CD4-positive, alpha-beta T cell treated with Interleukin-6 at 100 ng/mL for 8 hours (primary cell): ENCODE measurements around the gene VSIG10L.

Experiments used
- DNase-seq: peaks from one replicate; pipeline ENCODE4 v3.0.0-alpha.2; 2020; ENCODE audit warnings: mixed read lengths, low spot score

VSIG10L gene

GRCh38 chr19:51365211-51365964 is 23.4 kb upstream of the VSIG10L start:
- no peak for DNase-seq

GRCh38 chr19:51364200-51365106 is 22.5 kb upstream of the VSIG10L start:
- no peak for DNase-seq

GRCh38 chr19:51361239-51361638 is 19.3 kb upstream of the VSIG10L start:
- no peak for DNase-seq

GRCh38 chr19:51359294-51359693 is 17.4 kb upstream of the VSIG10L start:
- no peak for DNase-seq

GRCh38 chr19:51357952-51358351 is 16.0 kb upstream of the VSIG10L start:
- no peak for DNase-seq

GRCh38 chr19:51356159-51356801 is 14.3 kb upstream of the VSIG10L start:
- no peak for DNase-seq

- peak; percentile 25 for DNase-seq
These were observed 12.8 kb upstream of the VSIG10L start for GRCh38 chr19:51354742-51355148.

- no peak for DNase-seq
These were observed 12.3 kb upstream of the VSIG10L start for GRCh38 chr19:51354103-51354741.

GRCh38 chr19:51352783-51353360 is 10.9 kb upstream of the VSIG10L start:
- DNase-seq: no peak

GRCh38 chr19:51351266-51351990 is 9.5 kb upstream of the VSIG10L start:
- DNase-seq: no peak

- no peak for DNase-seq
These were observed 5.4 kb upstream of the VSIG10L start for GRCh38 chr19:51347209-51347928.

GRCh38 chr19:51346742-51347141 is 4.8 kb upstream of the VSIG10L start:
- DNase-seq: no peak

- DNase-seq: no peak
These were observed 3.2 kb upstream of the VSIG10L start for GRCh38 chr19:51345076-51345620.

GRCh38 chr19:51342631-51343569 is 961 bp upstream of the VSIG10L start:
- DNase-seq: no peak

GRCh38 chr19:51341066-51341465 is 873 bp downstream of the VSIG10L start:
- no peak for DNase-seq

- peak; percentile 90 for DNase-seq
These were observed 2.0 kb downstream of the VSIG10L start for GRCh38 chr19:51339687-51340656.

- no peak for DNase-seq
These were observed 2.6 kb downstream of the VSIG10L start for GRCh38 chr19:51339313-51339686.
